Measurements from ENCODE around the gene DPPA4. TPM values are rescaled to one million over a fixed set of nuclear protein-coding genes. Genes with fewer than 3 reads are reported as not detected.

DPPA4 gene
- total and polyA plus RNA-seq, 12 donors = 0.01 TPM; not detected in 11

- Histone ChIP-seq H3K4me3 (no peak overlapping the region), H3K9me3 (peaks cover 0 to 8% (median 0%) of the 10 kb centered on the region in 11 donors), H3K36me3 (no peaks in the 10 kb centered on the region), H3K27ac (no peak overlapping the region), H3K27me3 (no peaks in the 10 kb centered on the region), H3K4me1 (no peaks in the 10 kb centered on the region)
- ATAC-seq (no peak), DNase-seq (no peak)
- 55 to 58% methylated on average over 4 of the region's 4 CpGs for WGBS, 2 donors
- no peak for TF ChIP-seq CTCF (IDR thresholded peaks at IDR 0.05)
- intact Hi-C loops (cut with DNase I) = no loop called here
Observed at GRCh38 chr3:109346099-109346498, 8.8 kb upstream of the DPPA4 start.

GRCh38 chr3:109339714-109340648, 2.6 kb upstream of the DPPA4 start:
- Histone ChIP-seq H3K4me1 (peaks cover 0 to 7% (median 0%) of the 10 kb centered on the region in 9 donors), H3K27ac (no peak overlapping the region), H3K4me3 (no peak overlapping the region), H3K9me3 (peaks cover 0 to 3% (median 0%) of the 10 kb centered on the region in 11 donors), H3K27me3 (peaks cover 0 to 39% (median 24%) of the 10 kb centered on the region in 7 donors), H3K36me3 (no peaks in the 10 kb centered on the region)
- TF ChIP-seq CTCF (IDR thresholded peaks at IDR 0.05) = no peak
- no peak for DNase-seq
- intact Hi-C loops (cut with DNase I) = no loop called here
- 60 to 63% methylated on average over 5 of the region's 5 CpGs for WGBS, 2 donors
- no peak for ATAC-seq

- peaks cover 0 to 42% (median 24%) of the 10 kb centered on the region in 7 donors for H3K27me3 ChIP-seq
- DNase-seq (no peak), ATAC-seq (no peak)
- H3K27ac ChIP-seq = no peak overlapping the region
- peaks cover 0 to under 1% (median 0%) of the 10 kb centered on the region in 11 donors for H3K9me3 ChIP-seq
- H3K4me3 ChIP-seq = no peak overlapping the region
- 63 to 66% methylated on average over 3 of the region's 3 CpGs for WGBS, 2 donors
- H3K36me3 ChIP-seq = no peaks in the 10 kb centered on the region
- no peak for TF ChIP-seq CTCF (IDR thresholded peaks at IDR 0.05)
- H3K4me1 ChIP-seq = peaks cover 0 to 7% (median 0%) of the 10 kb centered on the region in 9 donors
- intact Hi-C loops (cut with DNase I) = no loop called here
Observed at GRCh38 chr3:109339197-109339596, 1.9 kb upstream of the DPPA4 start.

- Histone ChIP-seq H3K27ac (no peak overlapping the region), H3K4me1 (peaks cover 0 to 7% (median 0%) of the 10 kb centered on the region in 9 donors), H3K9me3 (no peaks in the 10 kb centered on the region), H3K27me3 (peaks cover 0 to 45% (median 24%) of the 10 kb centered on the region in 7 donors), H3K4me3 (no peak overlapping the region), H3K36me3 (no peaks in the 10 kb centered on the region)
- intact Hi-C loops (cut with DNase I) = no loop called here
- ATAC-seq (no peak), DNase-seq (no peak)
- TF ChIP-seq CTCF (IDR thresholded peaks at IDR 0.05) = no peak
- 45% methylated on average over 4 of the region's 4 CpGs for WGBS, 2 donors
Observed at GRCh38 chr3:109338322-109338721, 976 bp upstream of the DPPA4 start.

Measured in heart right ventricle (tissue), 16 donors.